Aorta (tissue), 5 donors: ENCODE results near the gene NUBP2. TPM values are rescaled to one million over a fixed set of nuclear protein-coding genes. Genes with fewer than 3 reads are reported as not detected.
A peak's percentile ranks its signal among the peaks of the same experiment; 100 is the strongest.

ENCODE experiments used
- ATAC-seq: fragments of 200-7000 bp; cut with Tn5 transposase; one replicate; pipeline ENCODE4 v1.9.1; 2022; ENCODE audit warnings: moderate library complexity; ENCODE audit not compliant: low FRiP score
- DNase-seq, 2 donors: peaks; one replicate each; pipeline ENCODE4 v3.0.0-alpha.2; 2020
- H3K27ac ChIP-seq, 2 donors: one replicate each; pipeline ENCODE4 v1.5.1; 2013; ENCODE audit warnings: low read length in 2 of 2, mild to moderate bottlenecking in 2 of 2, moderate library complexity in 2 of 2, control low read depth in 1 of 2, inconsistent platforms in 1 of 2, low read depth in 1 of 2
- H3K27me3 ChIP-seq, 2 donors: one replicate each; pipeline ENCODE4 v1.6.1; 2013; ENCODE audit warnings: control low read depth in 1 of 2, low read length in 1 of 2, mild to moderate bottlenecking in 1 of 2, moderate library complexity in 1 of 2; ENCODE audit not compliant: insufficient read depth in 2 of 2, control insufficient read depth in 1 of 2
- H3K36me3 ChIP-seq, 2 donors: one replicate each; pipeline ENCODE4 v1.6.1; 2013; ENCODE audit warnings: control low read depth in 1 of 2, low read length in 1 of 2, mild to moderate bottlenecking in 1 of 2; ENCODE audit not compliant: insufficient read depth in 2 of 2, control insufficient read depth in 1 of 2
- H3K4me1 ChIP-seq, 2 donors: one replicate each; pipeline ENCODE4 v1.6.1; 2013; ENCODE audit warnings: low read length in 2 of 2, control low read depth in 1 of 2, mild to moderate bottlenecking in 1 of 2, moderate library complexity in 1 of 2; ENCODE audit not compliant: insufficient read depth in 2 of 2, control insufficient read depth in 1 of 2
- H3K4me3 ChIP-seq, 2 donors: one replicate each; pipeline ENCODE4 v1.5.1; 2013; ENCODE audit warnings: low read length in 2 of 2, control low read depth in 1 of 2, mild to moderate bottlenecking in 1 of 2
- H3K9me3 ChIP-seq: one replicate; pipeline ENCODE4 v1.6.1; 2013; ENCODE audit warnings: mild to moderate bottlenecking, low read length; ENCODE audit not compliant: control insufficient read depth
- WGBS, 2 donors: extraction: QIAGEN DNeasy Blood & Tissue Kit; methylation state at CpG; one replicate each; pipeline ENCODE4 v1.1.7; 2013; 5-methylcytosine and 5-hydroxymethylcytosine counted together
- intact Hi-C, 2 donors: fragments of 100-400 bp; cut with DNase I; formaldehyde crosslinking; loops; one replicate each; pipeline versions ENCODE4 v1.14.2 to v1.15.0; 2022
- polyA plus RNA-seq, 2 donors: library from polyadenylated mRNA; stranded (reverse); fragments of 200-250 nt; gene quantifications; one replicate each; pipeline ENCODE4 v1.2.3, GENCODE V29; 2013
- total RNA-seq, 2 donors: library from RNA; stranded (reverse); fragmentation: NEBNext Ultra II Directional; extraction: Animal tissue kit (Norgen Biotek cat#: 25700); gene quantifications; one replicate each; pipeline ENCODE4 v1.2.1, GENCODE V29; 2021
- donor health status: healthy with polysubstance abuse.
- donor health status: Bipolar disorder and iron deficiency.
- donor health status: DM: no; HTN: no; CAD: no.
- donor health status: DM: no; HTN: no; CAD: no.
- donor health status: DM: yes; HTN: yes; CAD: no.

NUBP2 gene
- total and polyA plus RNA-seq, 4 donors: 30.7 to 92.4 (median 44.1) TPM

DNA sequence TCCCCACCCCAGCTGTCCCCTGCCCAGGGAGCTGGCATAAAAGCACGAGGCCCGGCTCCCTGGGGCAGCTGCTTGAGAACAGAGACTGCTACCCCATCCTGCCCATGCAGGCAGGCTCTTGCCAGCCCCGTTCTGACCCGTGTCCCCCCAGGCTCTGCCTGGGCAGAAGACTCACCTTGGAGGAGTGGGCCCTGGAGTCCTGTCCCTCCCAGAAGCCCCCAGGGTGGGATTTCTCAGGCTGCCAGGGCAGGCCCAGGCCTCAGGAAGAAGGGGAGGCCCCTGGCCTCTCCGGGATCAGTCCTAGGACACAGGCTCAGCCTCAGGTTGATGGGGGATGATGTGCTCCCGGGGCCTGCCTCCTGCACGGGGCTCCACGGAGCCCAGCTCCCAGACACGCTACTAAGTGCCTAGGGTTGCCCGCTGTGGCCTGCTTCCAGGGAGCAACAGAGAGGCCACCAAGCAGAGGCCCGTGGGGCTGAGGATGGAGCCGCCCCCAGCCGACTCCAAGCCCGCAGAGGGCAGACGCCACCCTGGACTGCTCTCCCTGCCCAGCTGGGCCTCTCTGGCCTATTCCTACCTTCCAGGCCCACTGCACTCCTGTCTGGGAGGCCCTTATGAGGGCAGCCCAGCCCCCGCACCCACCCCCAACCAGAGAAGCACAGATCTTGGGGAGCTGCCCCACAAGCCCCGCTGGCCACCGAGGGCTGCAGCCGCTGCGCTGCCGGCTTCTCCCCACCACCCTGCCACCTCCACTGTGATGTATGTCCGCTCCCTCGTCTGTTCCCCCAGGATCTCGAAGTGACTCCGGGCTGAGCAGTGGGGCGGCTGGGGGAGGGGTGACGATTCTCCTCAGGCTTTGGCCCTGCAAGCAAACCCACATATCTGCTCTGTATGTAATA is 13.1 kb upstream of the NUBP2 start:
- DNase-seq (no peak), ATAC-seq (no peak)
- WGBS, 2 donors: 65 to 72% methylated on average over 26 to 27 of the region's 27 CpGs
- no peaks in the 10 kb centered on the region for H3K4me1 ChIP-seq
- intact Hi-C loops: loop anchor here in 1 of 2 donors (5.0 kb wide), 1 partner anchor 62 kb away; the partner anchor contains the start of gene MAPK8IP3
- H3K9me3 ChIP-seq: no peaks in the 10 kb centered on the region
- H3K27me3 ChIP-seq: no peaks in the 10 kb centered on the region
- peak overlapping the region in 1 of 2 donors; percentile 7 for H3K27ac ChIP-seq
- no peaks in the 10 kb centered on the region for H3K36me3 ChIP-seq
- no peak overlapping the region for H3K4me3 ChIP-seq

DNA sequence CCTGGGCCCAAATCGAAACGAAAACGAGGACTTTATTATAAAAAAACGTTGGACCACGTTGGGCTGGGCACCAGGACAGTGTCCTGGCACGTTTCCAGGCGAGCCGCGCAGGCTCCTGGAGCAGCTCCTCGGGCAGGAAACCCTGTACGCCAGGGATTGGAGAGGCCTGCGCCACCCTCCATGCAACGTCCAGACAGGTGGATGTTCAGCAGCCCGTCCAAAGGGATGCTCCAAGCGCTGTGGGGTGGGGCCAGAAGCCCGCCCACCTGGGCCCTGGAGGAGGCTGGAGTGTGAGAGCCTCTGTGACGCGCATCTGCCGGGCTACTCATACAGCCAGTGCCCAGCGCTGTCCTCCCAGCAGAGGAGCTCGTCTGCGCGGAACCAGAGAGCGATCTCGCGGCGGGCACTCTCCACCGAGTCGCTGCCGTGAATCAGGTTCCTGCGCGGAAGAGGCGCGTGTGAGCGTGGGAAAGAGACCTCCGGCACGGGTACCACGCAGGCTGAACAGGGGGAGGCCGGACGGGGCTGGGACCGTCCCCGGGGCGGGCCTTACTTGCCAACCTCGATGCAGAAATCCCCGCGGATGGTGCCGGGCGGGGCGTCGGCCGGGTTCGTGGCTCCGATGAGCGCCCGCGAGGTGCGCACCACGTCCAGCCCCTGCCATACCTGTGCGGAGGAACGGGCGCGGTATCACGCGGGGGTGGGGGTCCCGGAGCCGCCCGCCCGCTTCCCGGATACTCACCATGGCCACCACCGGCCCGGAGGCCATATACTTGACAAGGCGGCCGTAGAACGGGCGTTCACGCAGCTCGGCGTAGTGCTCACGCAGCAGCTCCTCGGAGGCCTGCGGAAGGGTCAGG is 12.2 kb upstream of the NUBP2 start:
- DNase-seq (peak; percentile 85 to 91), ATAC-seq (peak; percentile 24)
- H3K9me3 ChIP-seq: no peaks in the 10 kb centered on the region
- WGBS, 2 donors: 1 to 2% methylated on average over 72 to 81 of the region's 81 CpGs
- peak overlapping the region in 1 of 2 donors; percentile 7 for H3K27ac ChIP-seq
- H3K4me1 ChIP-seq: no peaks in the 10 kb centered on the region
- no peaks in the 10 kb centered on the region for H3K36me3 ChIP-seq
- intact Hi-C loops: loop anchor here in 1 of 2 donors (5.0 kb wide), 1 partner anchor 63 kb away; the partner anchor contains the start of gene MAPK8IP3
- peak overlapping the region; percentile 80 to 86 for H3K4me3 ChIP-seq
- H3K27me3 ChIP-seq: no peaks in the 10 kb centered on the region

DNA sequence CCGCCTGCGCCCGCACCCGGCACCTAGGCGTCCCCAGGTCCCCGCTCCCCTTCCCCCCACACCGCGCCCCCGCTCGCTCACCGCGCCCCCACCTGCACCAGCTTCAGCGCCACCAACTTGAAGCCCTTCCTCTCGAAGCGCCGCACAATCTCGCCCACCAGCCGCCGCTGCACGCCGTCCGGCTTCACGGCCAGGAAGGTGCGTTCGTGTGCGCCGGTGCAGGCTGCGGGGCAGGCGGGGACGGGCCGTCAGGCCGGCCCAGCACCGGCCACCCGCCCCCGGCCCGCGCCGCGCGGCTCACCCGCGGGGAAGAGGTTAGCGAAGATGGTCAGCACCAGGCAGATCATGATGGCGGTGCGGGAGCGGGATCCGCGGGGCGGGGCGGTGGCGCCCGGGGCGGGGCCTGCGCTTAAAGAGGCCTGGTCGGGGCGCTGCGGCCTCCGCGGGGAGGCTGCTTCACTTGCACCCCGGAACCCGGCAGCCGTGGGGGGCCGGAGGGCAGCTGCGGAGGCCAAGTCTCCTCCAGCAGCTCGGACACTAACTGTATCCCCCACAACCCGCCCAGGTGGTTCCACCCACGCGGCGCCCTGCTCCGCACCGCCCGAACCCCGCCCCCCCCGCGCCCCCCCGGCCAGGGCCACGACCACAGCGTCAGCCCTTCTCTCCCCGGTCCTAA is 11.4 kb upstream of the NUBP2 start, which contains the start of gene NME3:
TSS of gene NME3 (minus strand) at position 356 of the 676 bp plus-strand sequence. CDS start at position 347, 9 bp downstream.
- intact Hi-C loops: loop anchor here in 1 of 2 donors (5.0 kb wide), 1 partner anchor 64 kb away; the partner anchor contains the start of gene MAPK8IP3
- DNase-seq (peak; percentile 89 to 94), ATAC-seq (peak; percentile 66)
- Histone ChIP-seq H3K4me1 (no peaks in the 10 kb centered on the region), H3K27me3 (no peaks in the 10 kb centered on the region), H3K36me3 (no peaks in the 10 kb centered on the region), H3K9me3 (no peaks in the 10 kb centered on the region), H3K27ac (peak within 1 kb of the TSS in 1 of 2 donors; percentile 45), H3K4me3 (peak within 1 kb of the TSS; percentile 80 to 86)
- 1% methylated on average over 49 to 79 of the region's 79 CpGs for WGBS, 2 donors

DNA sequence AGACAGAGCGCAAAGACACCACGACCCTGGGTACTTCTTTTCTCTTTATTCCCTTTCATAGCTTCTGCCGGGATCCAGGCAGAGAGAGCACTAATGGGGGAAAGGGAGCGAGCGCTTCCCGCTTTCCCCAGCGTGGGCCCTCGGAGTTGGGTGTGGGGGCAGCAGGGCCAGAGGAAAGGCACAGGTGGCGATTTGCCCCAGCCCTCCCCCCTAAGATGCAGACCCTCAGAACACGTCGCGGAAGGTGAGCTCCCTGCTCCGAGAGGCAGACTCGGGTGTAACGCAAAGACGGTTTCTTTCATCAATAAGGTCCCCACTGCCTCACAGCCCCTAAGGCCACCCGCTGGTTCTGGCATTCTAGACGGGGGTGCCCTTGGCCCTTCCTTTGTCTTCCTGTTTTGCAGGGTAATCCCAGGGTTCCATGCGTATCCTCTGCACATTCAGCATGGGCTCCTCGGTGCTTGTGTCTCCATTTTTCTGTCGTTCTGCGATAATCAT is 10.8 kb upstream of the NUBP2 start:
- no peak for ATAC-seq
- 3 to 5% methylated on average over 21 to 22 of the region's 22 CpGs for WGBS, 2 donors
- no peak for DNase-seq
- Histone ChIP-seq H3K27me3 (no peaks in the 10 kb centered on the region), H3K4me1 (no peaks in the 10 kb centered on the region), H3K27ac (peak overlapping the region in 1 of 2 donors; percentile 14), H3K4me3 (peak overlapping the region; percentile 80 to 86), H3K36me3 (peaks cover 0 to 3% of the 10 kb centered on the region in 2 donors), H3K9me3 (no peaks in the 10 kb centered on the region)
- intact Hi-C loops: loop anchor here in 1 of 2 donors (5.0 kb wide), 1 partner anchor 65 kb away; the partner anchor contains the start of gene MAPK8IP3

DNA sequence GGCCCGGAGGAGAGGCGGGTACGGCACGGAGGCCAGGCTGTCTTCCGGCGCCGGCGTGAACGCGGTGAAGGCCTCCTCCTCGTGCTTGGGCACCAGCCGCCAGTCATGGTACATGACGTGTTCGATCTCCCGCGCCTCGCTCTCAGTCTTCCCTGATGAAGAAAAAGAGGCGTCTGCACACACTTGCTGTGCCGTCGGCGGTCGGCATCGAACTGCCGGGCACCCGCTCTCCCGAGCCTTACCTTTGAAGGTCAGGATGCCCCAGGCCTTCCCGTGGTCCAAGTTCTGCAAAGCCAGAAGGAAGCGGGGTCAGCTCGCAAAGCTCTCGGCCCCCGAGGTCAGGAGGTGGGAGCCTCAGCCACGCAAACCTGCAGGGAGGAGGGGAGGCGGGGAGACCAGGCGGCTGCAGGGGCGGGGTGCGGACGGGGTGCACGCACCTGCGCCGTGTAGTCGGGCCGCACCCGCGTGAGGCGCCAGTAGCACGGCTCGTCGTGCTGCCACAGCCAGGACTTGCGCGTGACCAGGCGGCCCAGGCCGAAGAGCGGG is 10.3 kb upstream of the NUBP2 start, which contains the start of gene EME2:
TSS of gene EME2 (plus strand) at position 449 of the 546 bp plus-strand sequence. CDS start 418 bp downstream, outside the sequence.
- no peak for DNase-seq
- H3K27ac ChIP-seq: peak within 1 kb of the TSS in 1 of 2 donors; percentile 55
- 0% methylated on average over 46 to 53 of the region's 53 CpGs for WGBS, 2 donors
- H3K4me3 ChIP-seq: peak within 1 kb of the TSS; percentile 80 to 86
- H3K9me3 ChIP-seq: no peaks in the 10 kb centered on the region
- H3K4me1 ChIP-seq: no peaks in the 10 kb centered on the region
- intact Hi-C loops: loop anchor here in 1 of 2 donors (5.0 kb wide), 1 partner anchor 65 kb away; the partner anchor contains the start of gene MAPK8IP3
- ATAC-seq: no peak
- H3K27me3 ChIP-seq: no peaks in the 10 kb centered on the region
- H3K36me3 ChIP-seq: peaks cover 0 to 7% of the 10 kb centered on the region in 2 donors

DNA sequence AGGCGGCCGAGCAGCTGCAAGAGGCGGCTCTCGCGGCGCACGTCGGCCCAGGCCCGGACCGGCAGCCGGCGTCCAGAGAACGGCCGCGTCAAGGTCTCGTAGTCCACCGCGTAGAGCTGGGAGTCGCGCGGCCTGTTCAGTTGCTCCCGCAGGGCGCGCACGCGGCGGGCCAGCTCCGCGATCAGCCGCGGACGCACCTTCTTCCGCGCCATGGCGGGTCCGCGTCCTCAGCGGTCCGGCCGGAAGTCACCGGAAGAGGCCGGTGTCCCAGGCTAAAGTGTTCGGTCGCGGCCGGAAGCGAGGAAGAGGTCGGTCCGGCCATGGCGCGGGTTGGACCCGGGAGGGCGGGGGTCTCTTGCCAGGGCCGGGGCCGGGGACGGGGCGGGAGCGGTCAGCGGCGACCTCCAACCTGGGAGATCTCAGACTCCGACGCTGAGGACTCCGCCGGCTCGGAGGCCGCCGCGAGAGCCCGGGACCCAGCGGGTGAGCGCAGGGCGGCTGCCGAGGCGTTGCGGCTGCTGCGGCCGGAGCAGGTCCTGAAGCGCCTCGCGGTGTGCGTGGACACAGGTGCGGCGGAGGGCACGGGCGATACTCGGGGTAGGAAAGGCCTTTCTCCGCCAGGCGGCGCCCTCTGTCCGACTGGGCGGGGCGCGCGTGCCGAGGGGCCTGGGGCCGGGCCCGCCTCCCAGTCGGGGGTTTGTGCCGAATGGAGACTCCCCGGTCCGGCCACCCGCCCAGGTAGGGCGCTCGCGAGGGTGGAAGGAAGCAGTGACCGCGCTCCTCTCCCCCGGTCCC is 9.7 kb upstream of the NUBP2 start, which contains the start of gene MRPS34:
TSS of gene MRPS34 (minus strand) at position 227 of the 795 bp plus-strand sequence. CDS start at position 212, 15 bp downstream.
- WGBS, 2 donors: 1% methylated on average over 77 to 108 of the region's 108 CpGs
- ATAC-seq (peak; percentile 78), DNase-seq (peak; percentile 89 to 94)
- Histone ChIP-seq H3K9me3 (no peaks in the 10 kb centered on the region), H3K27me3 (no peaks in the 10 kb centered on the region), H3K36me3 (peaks cover 0 to 7% of the 10 kb centered on the region in 2 donors), H3K4me3 (peak within 1 kb of the TSS; percentile 80 to 86), H3K27ac (peak within 1 kb of the TSS in 1 of 2 donors; percentile 55), H3K4me1 (no peaks in the 10 kb centered on the region)
- intact Hi-C loops: loop anchor here in 1 of 2 donors (5.0 kb wide), 1 partner anchor 66 kb away; the partner anchor contains the start of gene MAPK8IP3
